Muscle of leg (tissue), 11 donors: ENCODE data around the gene PPM1H. TPM values are rescaled to one million over a fixed set of nuclear protein-coding genes. Genes with fewer than 3 reads are reported as not detected.

Experiments
- DNase-seq: peaks from one replicate; pipeline ENCODE4 v3.0.0; 2013
- H3K27ac ChIP-seq: one replicate; pipeline ENCODE4 v1.5.1; 2013; ENCODE audit warnings: mild to moderate bottlenecking, low read length, control low read depth
- H3K27me3 ChIP-seq: one replicate; pipeline ENCODE4 v1.6.1; 2013; ENCODE audit warnings: low read length; ENCODE audit not compliant: control insufficient read depth, insufficient read depth
- H3K36me3 ChIP-seq: one replicate; pipeline ENCODE4 v1.6.1; 2013; ENCODE audit warnings: low read length; ENCODE audit not compliant: control insufficient read depth, insufficient read depth
- H3K4me1 ChIP-seq: one replicate; pipeline ENCODE4 v1.6.1; 2013; ENCODE audit warnings: low read length; ENCODE audit not compliant: control insufficient read depth, insufficient read depth
- H3K4me3 ChIP-seq: one replicate; pipeline ENCODE4 v1.5.1; 2013; ENCODE audit warnings: low read length, control low read depth
- H3K9me3 ChIP-seq: replicated peaks from 2 replicates; pipeline ENCODE4 v1.6.1; 2013; ENCODE audit warnings: low read depth, low read length; ENCODE audit not compliant: control insufficient read depth
- WGBS: methylation state at CpG from one replicate; pipeline ENCODE4 v1.1.5; 2013; ENCODE audit warnings: missing lambda C conversion rate; ENCODE audit not compliant: insufficient coverage; 5-methylcytosine and 5-hydroxymethylcytosine counted together
- polyA plus RNA-seq, 8 donors: library from polyadenylated mRNA; unstranded; fragments of 120-200 nt; gene quantifications; one replicate each; pipeline versions ENCODE4 v1.2.1 to v1.2.3, GENCODE V29; 2013; ENCODE audit warnings: inconsistent platforms in 1 of 8, low replicate concordance in 1 of 8; ENCODE audit not compliant: insufficient read length in 8 of 8, insufficient read depth in 1 of 8
- total RNA-seq: library from RNA; stranded (reverse); fragments of 120-200 nt; gene quantifications from one replicate; pipeline ENCODE4 v1.2.4, GENCODE V29; 2013

Gene PPM1H
- total and polyA plus RNA-seq, 9 donors, result 2.7 to 4.2 (median 3.4) TPM

DNA sequence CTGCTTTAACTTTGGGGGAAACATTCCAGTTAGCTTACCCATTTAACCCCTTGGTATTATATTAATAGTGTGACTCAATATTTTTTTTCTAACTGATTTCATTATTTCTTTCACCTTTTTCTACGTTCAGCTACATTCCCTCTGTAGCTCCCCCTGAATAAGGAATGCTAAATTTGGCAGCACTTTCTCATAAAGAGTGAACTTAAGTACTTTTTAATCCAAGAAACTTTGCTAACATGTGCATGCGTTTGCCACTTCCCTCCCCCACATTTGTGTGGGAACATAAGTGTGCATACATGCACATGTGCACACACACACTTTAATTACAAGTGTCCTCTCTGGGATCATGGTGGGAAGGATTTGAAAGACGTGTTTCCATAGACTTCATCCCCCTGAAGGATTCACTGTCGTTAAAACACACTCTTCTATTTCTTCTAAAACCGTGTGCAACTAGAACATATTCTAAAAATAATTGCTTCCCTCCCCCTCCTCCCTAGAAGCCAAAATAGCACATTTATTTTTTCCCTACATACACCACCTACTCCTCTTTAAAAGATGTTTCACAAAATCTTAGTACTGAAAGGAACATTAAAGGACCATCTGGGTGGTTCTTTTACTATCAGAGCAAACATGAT, 142.6 kb downstream of the PPM1H start:
- 0% methylated on average over 1 of the region's 5 CpGs for WGBS
- Histone ChIP-seq H3K36me3 (no peaks in the 10 kb centered on the region), H3K4me1 (peaks cover 11% of the 10 kb centered on the region), H3K4me3 (no peak overlapping the region), H3K27ac (no peak overlapping the region), H3K27me3 (no peaks in the 10 kb centered on the region), H3K9me3 (no peaks in the 10 kb centered on the region)
- DNase-seq, result peak; percentile 77

DNA sequence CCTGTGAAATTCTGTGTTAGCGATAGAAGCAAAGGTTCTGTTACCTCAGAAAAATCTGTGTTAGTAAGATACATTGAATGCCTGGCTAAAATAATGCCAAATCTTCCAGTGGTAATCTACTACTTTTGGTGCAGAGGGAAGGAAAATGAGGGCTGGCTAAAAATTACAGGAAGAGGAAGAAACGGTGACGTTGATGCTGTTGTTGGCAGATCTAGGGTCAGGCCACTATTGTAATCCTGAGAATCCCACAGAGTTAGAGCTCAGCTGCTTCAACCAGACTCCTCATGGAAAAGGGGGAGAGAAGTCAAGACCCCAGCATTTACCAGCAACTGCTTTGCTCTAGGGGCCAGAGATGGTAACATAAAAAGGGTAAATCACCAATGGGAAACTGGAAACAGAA, 145.1 kb downstream of the PPM1H start:
- Histone ChIP-seq H3K36me3 (no peaks in the 10 kb centered on the region), H3K4me1 (peaks cover 26% of the 10 kb centered on the region), H3K27me3 (no peaks in the 10 kb centered on the region), H3K27ac (no peak overlapping the region), H3K9me3 (no peaks in the 10 kb centered on the region), H3K4me3 (no peak overlapping the region)
- 54% methylated on average over 2 of the region's 3 CpGs for WGBS
- DNase-seq, result no peak

DNA sequence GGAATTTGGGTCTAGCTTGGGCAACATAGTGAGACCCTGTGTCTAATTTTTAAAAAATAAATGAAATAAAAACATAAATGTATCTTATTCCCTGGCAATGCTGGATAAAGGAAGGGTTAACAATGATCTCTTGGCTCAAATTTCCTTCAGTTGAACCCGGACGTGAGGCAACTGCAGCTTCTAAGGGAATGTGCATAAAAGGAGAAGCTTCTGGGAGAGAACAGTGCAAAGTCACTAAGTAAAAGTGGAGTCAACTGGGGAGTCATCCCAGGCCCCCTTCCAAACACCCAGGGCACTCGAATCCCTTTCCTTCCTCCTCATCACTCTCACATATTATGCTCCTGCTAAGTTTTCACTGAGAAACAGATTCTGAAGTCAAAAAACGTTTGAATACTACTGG, 147.3 kb downstream of the PPM1H start:
- no CpG with 5 or more reads among the region's 4 CpGs for WGBS
- Histone ChIP-seq H3K4me3 (no peak overlapping the region), H3K27ac (peak overlapping the region; percentile 33)

GRCh38 chr12:62787023-62787422, 147.9 kb downstream of the PPM1H start:
- WGBS, result 59% methylated on average over 3 of the region's 6 CpGs

More for the DNA sequence above, 147.3 kb downstream of the PPM1H start:
- H3K4me1 ChIP-seq, result peaks cover 26% of the 10 kb centered on the region
- H3K36me3 ChIP-seq, result no peaks in the 10 kb centered on the region
- DNase-seq, result peak; percentile 33
- H3K9me3 ChIP-seq, result no peaks in the 10 kb centered on the region
- no peaks in the 10 kb centered on the region for H3K27me3 ChIP-seq

DNA sequence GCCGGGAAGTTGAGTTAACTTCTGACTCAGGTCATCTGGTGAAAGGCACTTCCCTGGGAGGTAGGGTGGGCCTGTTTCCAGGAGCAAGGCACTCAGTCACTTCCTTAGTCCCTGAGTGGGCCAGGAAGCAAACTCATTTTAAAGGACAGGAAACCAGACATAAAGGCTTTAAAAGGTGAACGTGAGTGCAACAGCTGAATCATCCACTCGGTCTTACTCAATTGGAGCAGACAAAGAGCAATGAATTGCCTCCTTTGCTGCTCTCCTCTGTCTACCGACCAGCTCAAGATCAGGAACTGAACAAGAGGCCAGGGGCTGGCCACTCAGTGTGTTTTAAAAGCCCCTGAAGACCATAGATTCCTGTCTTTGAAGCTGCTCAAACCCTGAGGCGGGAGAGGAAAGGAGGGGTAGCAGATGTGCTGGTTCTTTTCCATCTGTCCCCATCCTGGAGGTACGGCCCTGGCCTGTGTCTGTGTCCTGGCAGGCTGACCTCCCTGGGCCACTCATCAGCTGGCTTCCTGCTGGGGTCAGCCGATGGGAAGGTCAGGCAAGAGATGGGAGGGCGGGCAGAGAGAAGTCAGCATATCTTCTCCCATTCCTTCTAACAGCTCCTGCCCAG, 148.9 kb downstream of the PPM1H start:
- DNase-seq, result peak; percentile 89
- no peak overlapping the region for H3K4me3 ChIP-seq
- H3K27ac ChIP-seq, result peak overlapping the region; percentile 90
- 23% methylated on average over 6 of the region's 8 CpGs for WGBS
- no peaks in the 10 kb centered on the region for H3K36me3 ChIP-seq
- no peaks in the 10 kb centered on the region for H3K27me3 ChIP-seq
- H3K4me1 ChIP-seq, result peaks cover 24% of the 10 kb centered on the region
- no peaks in the 10 kb centered on the region for H3K9me3 ChIP-seq

More at GRCh38 chr12:62787023-62787422, 147.9 kb downstream of the PPM1H start:
- Histone ChIP-seq H3K36me3 (no peaks in the 10 kb centered on the region), H3K4me3 (no peak overlapping the region), H3K4me1 (peaks cover 26% of the 10 kb centered on the region), H3K27ac (peak overlapping the region; percentile 59), H3K27me3 (no peaks in the 10 kb centered on the region), H3K9me3 (no peaks in the 10 kb centered on the region)
- no peak for DNase-seq

DNA sequence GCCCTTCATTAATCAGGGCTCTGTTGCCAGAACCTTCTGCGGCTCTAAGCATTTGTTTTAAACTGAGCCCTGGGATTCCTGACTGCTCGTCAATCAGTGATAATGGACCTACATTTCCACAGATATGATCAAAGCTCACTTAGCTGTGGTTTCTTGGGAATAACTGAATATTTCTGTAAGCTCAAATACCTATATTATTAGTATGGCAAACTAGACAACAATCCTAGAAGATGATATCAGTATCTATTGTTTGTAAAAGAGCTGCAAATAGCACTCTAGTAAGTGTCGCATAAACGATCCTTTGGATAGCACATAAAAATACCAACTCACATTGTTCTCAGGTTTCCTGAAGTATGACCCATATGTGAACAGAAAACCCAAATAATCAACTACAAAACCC, 150.4 kb downstream of the PPM1H start:
- H3K9me3 ChIP-seq, result no peaks in the 10 kb centered on the region
- no peaks in the 10 kb centered on the region for H3K27me3 ChIP-seq
- H3K27ac ChIP-seq, result peak overlapping the region; percentile 90
- H3K4me3 ChIP-seq, result no peak overlapping the region
- no peak for DNase-seq
- WGBS, result no CpG with 5 or more reads among the region's 4 CpGs
- H3K36me3 ChIP-seq, result no peaks in the 10 kb centered on the region
- H3K4me1 ChIP-seq, result peaks cover 24% of the 10 kb centered on the region

- H3K4me3 ChIP-seq, result no peak overlapping the region
- H3K27me3 ChIP-seq, result no peaks in the 10 kb centered on the region
- WGBS, result 59% methylated on average over 3 of the region's 6 CpGs
These were observed 151.1 kb downstream of the PPM1H start for GRCh38 chr12:62783881-62784280.

DNA sequence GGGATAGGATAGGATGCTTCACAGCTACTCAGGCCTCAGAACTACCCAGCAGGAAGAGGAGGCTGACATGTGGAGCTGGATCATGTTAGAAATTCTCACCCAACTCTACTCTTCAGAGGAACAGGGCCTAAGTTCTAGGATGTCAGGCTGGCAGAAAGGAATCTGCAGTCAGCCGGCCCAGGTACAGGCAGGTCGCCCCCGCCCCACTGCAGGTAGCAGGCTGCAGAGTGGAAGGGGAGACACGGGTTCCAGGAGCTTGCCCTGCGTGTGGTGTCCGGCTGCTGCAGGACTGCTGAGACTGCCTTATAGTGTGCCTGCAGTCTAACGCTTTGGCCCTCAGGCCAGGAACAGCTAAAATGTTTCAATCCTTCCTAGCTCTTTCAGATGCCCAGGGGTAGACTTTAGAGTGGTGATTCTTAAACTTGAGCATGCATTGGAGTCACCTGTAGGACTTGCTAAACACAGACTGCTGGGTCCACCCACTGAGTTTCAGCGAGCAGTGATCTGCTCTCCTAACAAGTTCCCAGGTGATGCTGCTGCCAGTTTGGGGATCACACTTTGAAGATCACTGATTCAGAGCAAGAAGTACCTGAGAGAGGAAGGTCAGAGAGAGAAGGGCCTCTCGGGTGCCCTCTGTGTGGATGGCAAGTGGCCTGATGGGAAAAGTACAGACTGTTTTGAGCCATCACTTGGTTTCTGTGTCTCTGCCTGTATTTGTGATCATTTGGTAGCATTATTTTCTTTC, 153.6 kb downstream of the PPM1H start:
- H3K4me1 ChIP-seq, result peaks cover 13% of the 10 kb centered on the region
- H3K4me3 ChIP-seq, result no peak overlapping the region
- no peak overlapping the region for H3K27ac ChIP-seq
- H3K27me3 ChIP-seq, result no peaks in the 10 kb centered on the region
- H3K36me3 ChIP-seq, result no peaks in the 10 kb centered on the region
- no peaks in the 10 kb centered on the region for H3K9me3 ChIP-seq
- 88% methylated on average over 8 of the region's 9 CpGs for WGBS
- no peak for DNase-seq

More at GRCh38 chr12:62783881-62784280, 151.1 kb downstream of the PPM1H start:
- Histone ChIP-seq H3K36me3 (no peaks in the 10 kb centered on the region), H3K9me3 (no peaks in the 10 kb centered on the region), H3K4me1 (peaks cover 24% of the 10 kb centered on the region), H3K27ac (no peak overlapping the region)
- DNase-seq, result no peak

GRCh38 chr12:62779488-62779887, 155.5 kb downstream of the PPM1H start:
- H3K4me3 ChIP-seq, result no peak overlapping the region
- no peaks in the 10 kb centered on the region for H3K27me3 ChIP-seq
- peaks cover 5% of the 10 kb centered on the region for H3K4me1 ChIP-seq
- H3K27ac ChIP-seq, result no peak overlapping the region
- H3K36me3 ChIP-seq, result no peaks in the 10 kb centered on the region
- H3K9me3 ChIP-seq, result no peaks in the 10 kb centered on the region
- DNase-seq, result no peak

DNA sequence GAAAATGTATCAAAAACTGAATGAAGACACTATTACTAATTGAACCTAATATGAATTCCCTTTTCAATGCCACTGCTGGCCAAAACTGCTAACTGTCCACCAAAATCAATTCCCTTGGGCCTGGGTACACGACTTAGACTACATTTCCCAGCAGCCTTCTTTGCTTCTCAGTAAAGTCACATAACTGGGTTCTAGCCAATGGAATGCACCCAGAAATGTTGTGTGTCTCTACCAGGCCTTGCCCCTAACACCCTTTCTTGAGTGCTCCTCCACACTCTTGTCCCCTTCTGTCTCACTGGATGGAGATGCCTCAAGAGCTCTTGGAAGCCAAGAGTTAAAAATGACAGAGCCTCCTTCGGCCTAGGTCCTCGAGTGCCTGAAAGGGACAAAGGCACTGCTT, 156.8 kb downstream of the PPM1H start:
- Histone ChIP-seq H3K4me3 (no peak overlapping the region), H3K36me3 (no peaks in the 10 kb centered on the region), H3K27me3 (no peaks in the 10 kb centered on the region), H3K27ac (no peak overlapping the region), H3K4me1 (no peaks in the 10 kb centered on the region), H3K9me3 (no peaks in the 10 kb centered on the region)
- WGBS, result 60% methylated on average over 1 of the region's 3 CpGs
- no peak for DNase-seq
